Measurements from ENCODE around the gene TSHZ2. TPM values are rescaled to one million over a fixed set of nuclear protein-coding genes. Genes with fewer than 3 reads are reported as not detected.

The TSHZ2 gene
- total RNA-seq, 2 experiments from 2014 or later = 34.1 to 37.8 TPM

DNA sequence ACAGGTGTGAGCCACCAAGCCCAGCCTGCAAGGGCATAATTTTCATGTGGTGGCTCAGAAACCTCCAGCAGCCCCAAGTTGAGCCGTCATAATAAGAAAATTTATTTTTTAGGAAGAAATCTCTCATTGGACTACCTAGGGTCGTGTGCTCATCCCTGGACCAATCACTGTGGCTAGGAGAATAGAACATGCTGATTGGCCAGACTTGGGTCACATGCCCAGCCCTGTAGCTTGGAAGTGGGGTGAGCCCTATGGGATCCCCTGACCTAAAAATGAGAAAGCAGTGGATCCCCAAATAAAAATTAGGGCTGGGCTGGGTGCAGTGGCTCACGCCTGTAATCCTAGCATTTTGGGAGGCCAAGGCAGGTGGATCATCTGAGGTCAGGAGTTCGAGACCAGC, 466.2 kb downstream of the TSHZ2 start:
- intact Hi-C loops (cut with micrococcal nuclease) = no loop called here
- no peaks in the 10 kb centered on the region for H3K27me3 Mint-ChIP-seq (ENCODE audit: low read depth)
- CTCF ChIA-PET = no interaction called here
- no peaks in the 10 kb centered on the region for H3K4me1 Mint-ChIP-seq (ENCODE audit: low read depth)
- H3K27ac Mint-ChIP-seq = no peak overlapping the region
- H3K36me3 Mint-ChIP-seq (ENCODE audit: low read depth) = peaks cover 17% of the 10 kb centered on the region
- no peak for DNase-seq
- H3K4me3 Mint-ChIP-seq = no peak overlapping the region
- H3K9me3 Mint-ChIP-seq = no peaks in the 10 kb centered on the region

DNA sequence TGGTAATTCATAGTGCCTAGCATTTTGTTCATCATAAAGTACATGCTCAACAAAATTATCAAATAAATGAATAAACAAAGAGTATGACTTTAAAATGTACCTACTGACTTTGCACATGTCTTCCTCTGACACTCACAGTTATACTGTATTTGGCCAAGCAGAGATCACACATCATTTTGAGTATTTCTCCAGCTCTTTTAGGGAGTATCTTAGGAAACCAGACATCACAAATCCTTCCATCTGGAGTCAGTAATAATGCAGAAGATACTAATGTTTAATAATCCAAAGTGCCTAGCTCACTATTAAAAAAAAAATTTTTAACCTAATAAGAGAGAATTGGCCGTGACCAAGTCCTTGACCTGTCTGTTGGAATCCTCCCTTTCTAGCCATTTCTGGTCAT, 466.9 kb downstream of the TSHZ2 start:
- intact Hi-C loops (cut with micrococcal nuclease) = no loop called here
- no peak for DNase-seq
- Mint-ChIP-seq H3K9me3 (no peaks in the 10 kb centered on the region), H3K4me1 (ENCODE audit: low read depth) (no peaks in the 10 kb centered on the region), H3K4me3 (no peak overlapping the region), H3K36me3 (ENCODE audit: low read depth) (peaks cover 21% of the 10 kb centered on the region), H3K27me3 (ENCODE audit: low read depth) (no peaks in the 10 kb centered on the region), H3K27ac (no peak overlapping the region)
- CTCF ChIA-PET = no interaction called here

- Mint-ChIP-seq H3K4me3 (no peak overlapping the region), H3K9me3 (no peaks in the 10 kb centered on the region), H3K36me3 (ENCODE audit: low read depth) (peaks cover 25% of the 10 kb centered on the region), H3K4me1 (ENCODE audit: low read depth) (no peaks in the 10 kb centered on the region), H3K27me3 (ENCODE audit: low read depth) (no peaks in the 10 kb centered on the region), H3K27ac (no peak overlapping the region)
- no peak for DNase-seq
- intact Hi-C loops (cut with micrococcal nuclease) = no loop called here
- CTCF ChIA-PET = no interaction called here
Measured at GRCh38 chr20:53439616-53440015, 467.5 kb downstream of the TSHZ2 start.

DNA sequence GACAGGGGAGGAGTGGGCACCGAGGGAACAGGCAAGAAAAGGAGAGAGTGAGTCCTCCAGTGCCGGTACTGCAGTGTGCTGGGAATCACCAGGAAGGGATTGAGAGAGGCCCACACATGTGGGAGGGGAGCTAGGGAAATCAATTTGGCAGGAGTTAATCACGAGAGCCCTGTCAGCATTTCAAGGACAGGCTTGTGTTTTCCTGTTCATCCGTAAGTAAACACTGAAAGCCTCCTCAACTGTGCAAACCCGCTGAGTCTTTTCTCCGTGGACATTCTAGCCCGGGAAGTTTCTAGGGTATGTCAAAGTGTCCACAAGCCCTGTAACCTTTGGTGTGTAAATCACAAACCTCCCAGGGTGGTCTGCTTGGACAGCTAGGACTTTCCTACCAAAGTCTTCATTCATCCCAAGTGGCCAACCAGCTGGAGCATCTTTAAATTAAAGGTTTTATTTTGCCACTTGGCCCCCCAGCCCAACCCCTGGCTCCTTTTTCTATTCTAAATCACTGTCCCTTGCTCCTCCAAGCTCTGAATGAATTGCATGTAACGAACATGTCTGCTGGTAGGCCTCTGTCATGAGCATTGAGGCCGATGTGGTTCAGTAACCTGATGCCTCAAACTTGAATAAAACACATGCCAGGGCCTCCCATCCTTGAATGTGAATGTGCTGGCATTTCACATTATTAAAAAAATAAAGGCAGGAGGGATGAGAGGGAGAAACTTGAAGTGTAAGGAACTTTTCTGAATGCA, 472.4 kb downstream of the TSHZ2 start:
- H3K27ac Mint-ChIP-seq = no peak overlapping the region
- intact Hi-C loops (cut with micrococcal nuclease) = no loop called here
- no peaks in the 10 kb centered on the region for H3K27me3 Mint-ChIP-seq (ENCODE audit: low read depth)
- H3K4me3 Mint-ChIP-seq = no peak overlapping the region
- H3K4me1 Mint-ChIP-seq (ENCODE audit: low read depth) = peaks cover 11% of the 10 kb centered on the region
- peaks cover 27% of the 10 kb centered on the region for H3K9me3 Mint-ChIP-seq
- peaks cover 52% of the 10 kb centered on the region for H3K36me3 Mint-ChIP-seq (ENCODE audit: low read depth)
- CTCF ChIA-PET = no interaction called here
- DNase-seq = no peak

- Mint-ChIP-seq H3K4me1 (ENCODE audit: low read depth) (peaks cover 11% of the 10 kb centered on the region), H3K27me3 (ENCODE audit: low read depth) (no peaks in the 10 kb centered on the region), H3K4me3 (no peak overlapping the region), H3K36me3 (ENCODE audit: low read depth) (peaks cover 55% of the 10 kb centered on the region), H3K9me3 (peaks cover 33% of the 10 kb centered on the region), H3K27ac (no peak overlapping the region)
- CTCF ChIA-PET = no interaction called here
- DNase-seq = no peak
- intact Hi-C loops (cut with micrococcal nuclease) = no loop called here
Measured at GRCh38 chr20:53445321-53445731, 473.2 kb downstream of the TSHZ2 start.

GRCh38 chr20:53445932-53446331, 473.8 kb downstream of the TSHZ2 start:
- H3K36me3 Mint-ChIP-seq (ENCODE audit: low read depth) = peaks cover 56% of the 10 kb centered on the region
- intact Hi-C loops (cut with micrococcal nuclease) = no loop called here
- no peak overlapping the region for H3K4me3 Mint-ChIP-seq
- H3K4me1 Mint-ChIP-seq (ENCODE audit: low read depth) = peaks cover 11% of the 10 kb centered on the region
- peaks cover 37% of the 10 kb centered on the region for H3K9me3 Mint-ChIP-seq
- CTCF ChIA-PET = interaction anchor here (0.5 kb wide), 1 partner anchor 102 kb away, joined by 3 read pairs; no protein-coding TSS in a partner anchor
- H3K27ac Mint-ChIP-seq = no peak overlapping the region
- no peak for DNase-seq
- no peaks in the 10 kb centered on the region for H3K27me3 Mint-ChIP-seq (ENCODE audit: low read depth)

GRCh38 chr20:53447316-53447715, 475.2 kb downstream of the TSHZ2 start:
- no peak for DNase-seq
- CTCF ChIA-PET = no interaction called here
- Mint-ChIP-seq H3K4me1 (ENCODE audit: low read depth) (peaks cover 11% of the 10 kb centered on the region), H3K4me3 (no peak overlapping the region), H3K27ac (no peak overlapping the region), H3K9me3 (peaks cover 38% of the 10 kb centered on the region), H3K36me3 (ENCODE audit: low read depth) (peaks cover 61% of the 10 kb centered on the region), H3K27me3 (ENCODE audit: low read depth) (no peaks in the 10 kb centered on the region)
- intact Hi-C loops (cut with micrococcal nuclease) = no loop called here

- Mint-ChIP-seq H3K27ac (no peak overlapping the region), H3K4me1 (ENCODE audit: low read depth) (peaks cover 11% of the 10 kb centered on the region), H3K27me3 (ENCODE audit: low read depth) (no peaks in the 10 kb centered on the region), H3K4me3 (no peak overlapping the region), H3K9me3 (peaks cover 40% of the 10 kb centered on the region), H3K36me3 (ENCODE audit: low read depth) (peaks cover 68% of the 10 kb centered on the region)
- intact Hi-C loops (cut with micrococcal nuclease) = no loop called here
- DNase-seq = no peak
- CTCF ChIA-PET = no interaction called here
Measured at GRCh38 chr20:53448426-53448825, 476.3 kb downstream of the TSHZ2 start.

- no peak for DNase-seq
- H3K36me3 Mint-ChIP-seq (ENCODE audit: low read depth) = peaks cover 70% of the 10 kb centered on the region
- intact Hi-C loops (cut with micrococcal nuclease) = no loop called here
- H3K4me3 Mint-ChIP-seq = no peak overlapping the region
- CTCF ChIA-PET = no interaction called here
- H3K27ac Mint-ChIP-seq = peak overlapping the region; percentile 36
- peaks cover 11% of the 10 kb centered on the region for H3K4me1 Mint-ChIP-seq (ENCODE audit: low read depth)
- peaks cover 41% of the 10 kb centered on the region for H3K9me3 Mint-ChIP-seq
- no peaks in the 10 kb centered on the region for H3K27me3 Mint-ChIP-seq (ENCODE audit: low read depth)
Measured at GRCh38 chr20:53448875-53449274, 476.7 kb downstream of the TSHZ2 start.

DNA sequence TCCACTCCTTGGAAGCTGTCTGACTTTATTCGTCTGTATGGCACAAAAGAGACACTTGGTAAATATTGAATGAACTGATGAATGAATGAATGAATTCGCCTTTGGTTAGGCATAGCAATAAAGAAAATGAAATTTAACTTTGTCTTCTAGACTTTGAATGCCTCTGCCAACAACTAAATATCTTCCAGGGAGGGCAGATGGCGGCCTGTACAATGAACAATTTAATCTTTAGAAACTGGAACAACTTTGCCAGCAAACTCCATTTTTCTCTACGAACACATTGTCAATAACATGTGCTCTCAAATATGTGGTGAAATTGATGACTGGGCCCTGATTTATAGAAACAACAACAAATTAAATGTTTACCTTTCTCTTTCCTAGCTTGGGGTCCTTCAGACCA, 480.9 kb downstream of the TSHZ2 start:
- CTCF ChIA-PET = no interaction called here
- no peaks in the 10 kb centered on the region for H3K27me3 Mint-ChIP-seq (ENCODE audit: low read depth)
- H3K9me3 Mint-ChIP-seq = peaks cover 38% of the 10 kb centered on the region
- intact Hi-C loops (cut with micrococcal nuclease) = no loop called here
- DNase-seq = no peak
- no peak overlapping the region for H3K27ac Mint-ChIP-seq
- peaks cover 52% of the 10 kb centered on the region for H3K36me3 Mint-ChIP-seq (ENCODE audit: low read depth)
- peaks cover 9% of the 10 kb centered on the region for H3K4me1 Mint-ChIP-seq (ENCODE audit: low read depth)
- H3K4me3 Mint-ChIP-seq = no peak overlapping the region

DNA sequence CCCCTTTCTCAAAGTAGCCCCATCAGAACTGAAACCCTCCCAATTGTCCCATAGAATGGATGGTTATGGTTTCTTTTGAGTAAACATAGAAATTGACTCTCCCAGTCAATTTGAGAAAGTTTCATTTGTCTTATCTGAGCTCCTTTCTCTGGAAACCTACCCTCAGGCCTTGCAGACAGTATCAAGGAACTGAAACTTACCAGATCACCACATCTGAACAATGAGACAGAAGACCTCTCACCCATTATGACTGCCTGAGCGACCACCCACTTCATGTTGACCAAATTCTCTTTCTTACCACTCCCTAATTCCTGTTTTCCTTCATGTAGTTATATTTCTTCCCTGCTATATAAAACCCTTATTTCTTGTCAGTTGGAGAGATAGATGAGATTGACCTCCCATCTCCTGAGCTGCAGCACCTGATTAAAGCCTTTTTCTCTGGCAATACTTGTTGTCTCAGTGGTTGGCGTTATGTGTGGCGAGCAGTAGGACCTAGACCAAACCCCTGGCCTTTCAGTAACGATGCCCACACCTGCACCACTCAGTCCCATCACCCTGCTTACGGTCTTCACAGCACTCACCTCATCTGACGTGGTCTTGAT, 482.6 kb downstream of the TSHZ2 start:
- Mint-ChIP-seq H3K36me3 (ENCODE audit: low read depth) (peaks cover 36% of the 10 kb centered on the region), H3K4me1 (ENCODE audit: low read depth) (no peaks in the 10 kb centered on the region), H3K4me3 (no peak overlapping the region), H3K27ac (no peak overlapping the region), H3K27me3 (ENCODE audit: low read depth) (no peaks in the 10 kb centered on the region), H3K9me3 (peaks cover 26% of the 10 kb centered on the region)
- CTCF ChIA-PET = interaction anchor here (0.7 kb wide), 1 partner anchor 22 kb away, joined by 3 read pairs; no protein-coding TSS in a partner anchor
- no peak for DNase-seq
- intact Hi-C loops (cut with micrococcal nuclease) = no loop called here

- Mint-ChIP-seq H3K27ac (no peak overlapping the region), H3K9me3 (peaks cover 3% of the 10 kb centered on the region), H3K27me3 (ENCODE audit: low read depth) (no peaks in the 10 kb centered on the region), H3K4me1 (ENCODE audit: low read depth) (no peaks in the 10 kb centered on the region), H3K36me3 (ENCODE audit: low read depth) (peaks cover 2% of the 10 kb centered on the region), H3K4me3 (no peak overlapping the region)
- CTCF ChIA-PET = no interaction called here
- no peak for DNase-seq
- intact Hi-C loops (cut with micrococcal nuclease) = no loop called here
Measured at GRCh38 chr20:53463101-53463972, 491.2 kb downstream of the TSHZ2 start.

Data from activated naive CD4-positive, alpha-beta T cell treated with anti-CD3 and anti-CD28 coated beads for 36 hours (primary cell).